ENCODE measurements around the gene PLEKHH2.
"Not testable (repeated sequence)": the region's sequence is repeated elsewhere in the genome, so short reads cannot be mapped to it uniquely, and the experiment has no call there.

Gene PLEKHH2

GRCh38 chr2:43636621-43637020 is 439 bp upstream of the PLEKHH2 start:
- peak; percentile 2 for DNase-seq (ENCODE audit: low spot score)

- no peak for DNase-seq (ENCODE audit: low spot score)
Measured at GRCh38 chr2:43642363-43642762, 5.3 kb downstream of the PLEKHH2 start.

GRCh38 chr2:43643680-43644079 is 6.6 kb downstream of the PLEKHH2 start:
- DNase-seq (ENCODE audit: low spot score), result no peak

GRCh38 chr2:43648994-43649701 is 12.1 kb downstream of the PLEKHH2 start:
- no peak for DNase-seq (ENCODE audit: low spot score)

GRCh38 chr2:43653506-43653905 is 16.4 kb downstream of the PLEKHH2 start:
- DNase-seq (ENCODE audit: low spot score), result no peak

GRCh38 chr2:43657241-43657640 is 20.2 kb downstream of the PLEKHH2 start:
- DNase-seq (ENCODE audit: low spot score), result no peak

GRCh38 chr2:43675646-43676321 is 38.7 kb downstream of the PLEKHH2 start:
- no peak for DNase-seq (ENCODE audit: low spot score)

- DNase-seq (ENCODE audit: low spot score), result no peak
Measured at GRCh38 chr2:43676322-43677050, 39.4 kb downstream of the PLEKHH2 start, which contains the start of gene C1GALT1C1L. TSS of gene C1GALT1C1L (minus strand) at chr2:43676429. CDS start at chr2:43676322, 107 bp downstream.

- not testable (repeated sequence) for DNase-seq (ENCODE audit: low spot score)
Measured at GRCh38 chr2:43677783-43678182, 40.7 kb downstream of the PLEKHH2 start.

GRCh38 chr2:43685357-43685756 is 48.3 kb downstream of the PLEKHH2 start:
- no peak for DNase-seq (ENCODE audit: low spot score)

GRCh38 chr2:43689999-43690398 is 52.9 kb downstream of the PLEKHH2 start:
- no peak for DNase-seq (ENCODE audit: low spot score)

GRCh38 chr2:43692428-43692994 is 55.5 kb downstream of the PLEKHH2 start:
- no peak for DNase-seq (ENCODE audit: low spot score)

GRCh38 chr2:43698140-43698539 is 61.1 kb downstream of the PLEKHH2 start:
- not testable (repeated sequence) for DNase-seq (ENCODE audit: low spot score)

- no peak for DNase-seq (ENCODE audit: low spot score)
Measured at GRCh38 chr2:43699761-43700160, 62.7 kb downstream of the PLEKHH2 start.

- no peak for DNase-seq (ENCODE audit: low spot score)
Measured at GRCh38 chr2:43701111-43701510, 64.1 kb downstream of the PLEKHH2 start.

- DNase-seq (ENCODE audit: low spot score), result no peak
Measured at GRCh38 chr2:43707255-43708015, 70.4 kb downstream of the PLEKHH2 start.

GRCh38 chr2:43708178-43708577 is 71.1 kb downstream of the PLEKHH2 start:
- no peak for DNase-seq (ENCODE audit: low spot score)

- DNase-seq (ENCODE audit: low spot score), result no peak
Measured at GRCh38 chr2:43708891-43709290, 71.8 kb downstream of the PLEKHH2 start.

GRCh38 chr2:43710866-43711265 is 73.8 kb downstream of the PLEKHH2 start:
- no peak for DNase-seq (ENCODE audit: low spot score)

GRCh38 chr2:43714164-43714563 is 77.1 kb downstream of the PLEKHH2 start:
- no peak for DNase-seq (ENCODE audit: low spot score)

- no peak for DNase-seq (ENCODE audit: low spot score)
Measured at GRCh38 chr2:43715300-43716098, 78.4 kb downstream of the PLEKHH2 start.
